GM18909 (cell line): Measurements from ENCODE around the gene DCTN5.

Source experiments
- ATAC-seq: cut with Tn5 transposase; IDR thresholded peaks from one replicate; pipeline ENCODE4 v1.9.1; 2021; ENCODE audit warnings: mild to moderate bottlenecking; ENCODE audit not compliant: unreplicated experiment, poor library complexity

DCTN5 gene

GRCh38 chr16:23724096-23724784 is 83.0 kb downstream of the DCTN5 start:
- ATAC-seq: no peak

GRCh38 chr16:23724785-23725131 is 83.5 kb downstream of the DCTN5 start:
- ATAC-seq: no peak

- ATAC-seq: no peak
Measured at GRCh38 chr16:23726710-23727109, 85.4 kb downstream of the DCTN5 start.
